ENCODE data around the gene LHX3.

LHX3 gene

DNA sequence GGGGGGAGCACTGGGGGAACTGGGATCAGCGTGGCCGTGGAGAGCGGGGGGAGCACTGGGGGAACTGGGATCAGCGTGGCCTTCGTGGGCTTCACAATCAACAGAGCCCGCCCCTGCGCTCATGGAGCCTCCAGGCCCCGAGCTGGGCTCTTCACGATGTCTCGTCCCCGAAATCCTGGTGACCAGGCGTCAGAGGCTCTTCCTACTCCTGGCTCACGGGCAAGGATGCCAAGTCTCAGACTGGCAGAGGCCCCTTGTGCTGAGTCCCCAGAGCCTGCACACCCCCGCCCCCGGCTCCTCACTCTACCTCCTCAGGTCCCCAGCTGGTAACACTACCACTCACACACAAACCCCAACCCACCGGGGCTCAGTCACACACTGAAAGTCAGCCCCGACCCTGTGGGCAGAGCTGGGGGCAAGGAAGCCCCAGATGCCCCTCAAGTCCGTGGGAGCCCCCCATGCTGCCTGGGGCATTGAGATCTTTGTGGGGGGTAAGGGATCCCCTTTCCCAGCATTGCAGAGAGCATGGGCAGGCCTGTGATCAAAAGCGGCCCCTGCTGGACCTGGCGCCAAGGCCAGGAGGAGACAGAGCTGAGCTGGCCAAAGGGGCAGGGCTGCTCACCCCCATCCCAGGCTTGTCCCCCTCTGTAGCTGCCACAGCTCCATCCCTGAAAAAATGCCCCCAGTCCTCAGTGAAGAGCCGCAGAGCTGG lies 26.7 kb downstream of the LHX3 start:
- Histone ChIP-seq H3K9me3 (no peaks in the 10 kb centered on the region), H3K27me3 (peaks cover 5% of the 10 kb centered on the region)
- TF ChIP-seq, protein P1, sequence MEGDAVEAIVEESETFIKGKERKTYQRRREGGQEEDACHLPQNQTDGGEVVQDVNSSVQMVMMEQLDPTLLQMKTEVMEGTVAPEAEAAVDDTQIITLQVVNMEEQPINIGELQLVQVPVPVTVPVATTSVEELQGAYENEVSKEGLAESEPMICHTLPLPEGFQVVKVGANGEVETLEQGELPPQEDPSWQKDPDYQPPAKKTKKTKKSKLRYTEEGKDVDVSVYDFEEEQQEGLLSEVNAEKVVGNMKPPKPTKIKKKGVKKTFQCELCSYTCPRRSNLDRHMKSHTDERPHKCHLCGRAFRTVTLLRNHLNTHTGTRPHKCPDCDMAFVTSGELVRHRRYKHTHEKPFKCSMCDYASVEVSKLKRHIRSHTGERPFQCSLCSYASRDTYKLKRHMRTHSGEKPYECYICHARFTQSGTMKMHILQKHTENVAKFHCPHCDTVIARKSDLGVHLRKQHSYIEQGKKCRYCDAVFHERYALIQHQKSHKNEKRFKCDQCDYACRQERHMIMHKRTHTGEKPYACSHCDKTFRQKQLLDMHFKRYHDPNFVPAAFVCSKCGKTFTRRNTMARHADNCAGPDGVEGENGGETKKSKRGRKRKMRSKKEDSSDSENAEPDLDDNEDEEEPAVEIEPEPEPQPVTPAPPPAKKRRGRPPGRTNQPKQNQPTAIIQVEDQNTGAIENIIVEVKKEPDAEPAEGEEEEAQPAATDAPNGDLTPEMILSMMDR (IDR thresholded peaks at IDR 0.05): no peak

GRCh38 chr9:136177224-136177623 lies 27.7 kb downstream of the LHX3 start:
- Histone ChIP-seq H3K27me3 (no peaks in the 10 kb centered on the region), H3K27ac (no peak overlapping the region), H3K36me3 (no peaks in the 10 kb centered on the region), H3K4me1 (ENCODE audit: control insufficient read depth in 1 of 2, insufficient read depth in 1 of 2, low read depth in 1 of 2, low read length in 1 of 2) (no peaks in the 10 kb centered on the region), H3K4me3 (ENCODE audit: low read depth in 1 of 2, low read length in 1 of 2) (no peak overlapping the region), H3K9me3 (no peaks in the 10 kb centered on the region)
- TF ChIP-seq, protein P1 (IDR thresholded peaks at IDR 0.05): no peak

More for the DNA sequence above, 26.7 kb downstream of the LHX3 start:
- Histone ChIP-seq H3K4me1 (ENCODE audit: control insufficient read depth in 1 of 2, insufficient read depth in 1 of 2, low read depth in 1 of 2, low read length in 1 of 2) (no peaks in the 10 kb centered on the region), H3K27ac (no peak overlapping the region), H3K4me3 (ENCODE audit: low read depth in 1 of 2, low read length in 1 of 2) (no peak overlapping the region), H3K36me3 (no peaks in the 10 kb centered on the region)

- Histone ChIP-seq H3K4me3 (ENCODE audit: low read depth in 1 of 2, low read length in 1 of 2) (no peak overlapping the region), H3K27ac (no peak overlapping the region), H3K36me3 (no peaks in the 10 kb centered on the region), H3K27me3 (no peaks in the 10 kb centered on the region), H3K4me1 (ENCODE audit: control insufficient read depth in 1 of 2, insufficient read depth in 1 of 2, low read depth in 1 of 2, low read length in 1 of 2) (no peaks in the 10 kb centered on the region), H3K9me3 (no peaks in the 10 kb centered on the region)
- TF ChIP-seq, protein P1 (IDR thresholded peaks at IDR 0.05): no peak
Measured at GRCh38 chr9:136175616-136176197, 29.2 kb downstream of the LHX3 start.

DNA sequence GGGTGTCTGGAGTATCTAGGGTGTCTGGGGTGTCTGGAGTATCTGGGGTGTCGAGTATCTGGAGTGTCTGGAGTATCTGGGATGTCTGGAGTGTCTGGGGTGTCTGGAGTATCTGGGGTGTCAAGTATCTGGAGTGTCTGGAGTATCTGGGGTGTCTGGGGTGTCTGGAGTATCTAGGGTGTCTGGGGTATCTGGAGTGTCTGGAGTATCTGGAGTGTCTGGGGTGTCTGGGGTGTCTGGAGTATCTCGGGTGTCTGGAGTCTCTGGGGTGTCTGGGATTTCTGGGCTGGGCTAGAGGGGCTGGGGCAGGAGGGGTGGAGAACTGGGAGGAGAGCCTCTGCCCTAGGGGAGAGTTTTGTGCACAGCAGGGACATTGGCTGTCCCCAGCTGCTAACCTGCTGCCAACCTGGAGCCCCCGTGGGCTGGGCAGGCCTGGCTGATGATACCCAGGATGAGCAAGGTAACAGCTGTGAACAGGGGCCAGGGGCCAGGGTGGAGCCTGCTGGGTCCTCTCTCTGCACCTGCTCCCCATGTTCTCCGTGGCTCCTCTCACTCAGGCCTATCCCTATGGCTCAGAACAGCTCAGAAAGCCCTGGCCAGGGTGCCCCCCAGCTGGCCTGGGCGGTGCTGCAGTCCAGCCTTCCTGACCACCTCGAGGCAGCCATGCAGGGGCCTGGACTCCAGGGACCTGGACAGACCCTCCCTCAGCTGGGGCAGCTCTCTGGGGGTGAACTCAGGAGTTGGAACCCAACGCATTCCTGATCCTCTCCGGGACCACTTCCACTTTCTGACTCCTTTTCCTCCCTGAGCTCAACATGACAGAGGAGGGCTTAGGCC lies 29.9 kb downstream of the LHX3 start:
- no peaks in the 10 kb centered on the region for H3K27me3 ChIP-seq
- TF ChIP-seq, protein P1 (IDR thresholded peaks at IDR 0.05): no peak
- H3K9me3 ChIP-seq: no peaks in the 10 kb centered on the region
- H3K36me3 ChIP-seq: no peaks in the 10 kb centered on the region
- no peaks in the 10 kb centered on the region for H3K4me1 ChIP-seq (ENCODE audit: control insufficient read depth in 1 of 2, insufficient read depth in 1 of 2, low read depth in 1 of 2, low read length in 1 of 2)
- H3K27ac ChIP-seq: no peak overlapping the region
- no peak overlapping the region for H3K4me3 ChIP-seq (ENCODE audit: low read depth in 1 of 2, low read length in 1 of 2)

DNA sequence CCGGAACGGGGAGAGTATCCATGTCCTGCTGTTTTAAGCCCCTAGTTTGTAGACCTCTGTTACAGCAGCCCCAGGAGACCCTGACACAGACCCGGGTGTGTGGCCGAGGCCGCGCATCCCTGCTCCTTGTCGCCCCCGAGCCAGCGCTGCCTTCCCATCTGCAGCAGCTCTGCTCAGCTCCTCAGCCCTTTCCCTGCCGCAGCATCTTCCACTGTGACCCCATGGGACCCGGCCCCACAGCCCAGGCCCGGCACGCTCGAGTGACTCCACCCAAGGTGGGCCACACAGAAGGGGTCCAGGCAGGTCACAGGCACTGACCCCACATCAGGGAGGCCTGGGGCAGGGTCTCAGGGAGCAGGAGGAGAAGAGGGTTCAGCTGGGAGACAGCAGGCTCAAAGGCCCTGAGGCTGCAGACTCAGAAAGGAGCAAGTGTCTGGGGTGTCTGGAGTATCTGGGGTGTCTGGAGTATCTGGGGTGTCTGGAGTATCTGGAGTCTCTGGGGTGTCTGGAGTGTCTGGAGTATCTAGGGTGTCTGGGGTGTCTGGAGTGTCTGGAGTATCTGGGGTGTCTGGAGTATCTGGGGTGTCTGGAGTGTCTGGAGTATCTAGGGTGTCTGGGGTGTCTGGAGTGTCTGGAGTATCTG lies 31.2 kb downstream of the LHX3 start:
- Histone ChIP-seq H3K36me3 (no peaks in the 10 kb centered on the region), H3K27ac (no peak overlapping the region), H3K4me1 (ENCODE audit: control insufficient read depth in 1 of 2, insufficient read depth in 1 of 2, low read depth in 1 of 2, low read length in 1 of 2) (no peaks in the 10 kb centered on the region), H3K9me3 (no peaks in the 10 kb centered on the region), H3K27me3 (peaks cover 8% of the 10 kb centered on the region), H3K4me3 (ENCODE audit: low read depth in 1 of 2, low read length in 1 of 2) (no peak overlapping the region)
- TF ChIP-seq, protein P1 (IDR thresholded peaks at IDR 0.05): no peak

Data from neutrophil (primary cell).